Loucy (cell line): Measurements from ENCODE around the gene KIAA0319L.

ENCODE experiments used
- EZH2phosphoT487 ChIP-seq: fragments of 200-600 bp; IDR thresholded peaks from 2 replicates; pipeline ENCODE4 v1.6.1; 2018; ENCODE audit warnings: antibody characterized with exemption, mild to moderate bottlenecking, moderate library complexity, borderline replicate concordance
- TF ChIP-seq, protein P1 (sequence below): fragments of 200-600 bp; sonication (generic); conservative IDR thresholded peaks from 2 replicates; pipeline ENCODE4 v1.5.1; 2014; ENCODE audit warnings: mild to moderate bottlenecking, antibody characterized with exemption, low read length

DNA sequence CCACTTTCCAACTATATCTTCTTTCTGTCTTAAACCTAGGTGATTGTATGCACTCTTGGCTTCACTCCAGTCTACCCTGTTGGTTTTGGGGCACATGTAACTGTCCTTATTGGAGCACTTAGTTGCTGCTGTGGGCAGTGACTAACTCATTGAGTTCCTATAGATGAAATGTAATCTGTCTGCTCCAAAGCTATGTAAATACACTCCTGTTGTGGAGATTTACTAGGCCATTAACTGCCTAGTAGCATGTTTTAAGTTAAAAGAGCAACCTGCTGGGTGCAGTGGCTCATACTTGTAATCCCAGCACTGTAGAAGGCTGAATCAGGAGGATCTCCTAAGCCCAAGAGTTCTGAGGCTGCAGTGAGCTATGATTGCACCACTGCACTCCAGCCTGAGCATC, 151.1 kb downstream of the KIAA0319L start:
- TF ChIP-seq, protein P1, sequence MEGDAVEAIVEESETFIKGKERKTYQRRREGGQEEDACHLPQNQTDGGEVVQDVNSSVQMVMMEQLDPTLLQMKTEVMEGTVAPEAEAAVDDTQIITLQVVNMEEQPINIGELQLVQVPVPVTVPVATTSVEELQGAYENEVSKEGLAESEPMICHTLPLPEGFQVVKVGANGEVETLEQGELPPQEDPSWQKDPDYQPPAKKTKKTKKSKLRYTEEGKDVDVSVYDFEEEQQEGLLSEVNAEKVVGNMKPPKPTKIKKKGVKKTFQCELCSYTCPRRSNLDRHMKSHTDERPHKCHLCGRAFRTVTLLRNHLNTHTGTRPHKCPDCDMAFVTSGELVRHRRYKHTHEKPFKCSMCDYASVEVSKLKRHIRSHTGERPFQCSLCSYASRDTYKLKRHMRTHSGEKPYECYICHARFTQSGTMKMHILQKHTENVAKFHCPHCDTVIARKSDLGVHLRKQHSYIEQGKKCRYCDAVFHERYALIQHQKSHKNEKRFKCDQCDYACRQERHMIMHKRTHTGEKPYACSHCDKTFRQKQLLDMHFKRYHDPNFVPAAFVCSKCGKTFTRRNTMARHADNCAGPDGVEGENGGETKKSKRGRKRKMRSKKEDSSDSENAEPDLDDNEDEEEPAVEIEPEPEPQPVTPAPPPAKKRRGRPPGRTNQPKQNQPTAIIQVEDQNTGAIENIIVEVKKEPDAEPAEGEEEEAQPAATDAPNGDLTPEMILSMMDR = no peak
- no peak for TF ChIP-seq EZH2phosphoT487
